GM19395 (cell line): ENCODE data around the gene PAX7.
"Not testable (repeated sequence)": the region's sequence is repeated elsewhere in the genome, so short reads cannot be mapped to it uniquely, and the experiment has no call there.

Experiments
- ATAC-seq: cut with Tn5 transposase; IDR thresholded peaks from one replicate; pipeline ENCODE4 v1.9.1; 2021; ENCODE audit warnings: mild to moderate bottlenecking, moderate library complexity; ENCODE audit not compliant: unreplicated experiment

PAX7 gene

DNA sequence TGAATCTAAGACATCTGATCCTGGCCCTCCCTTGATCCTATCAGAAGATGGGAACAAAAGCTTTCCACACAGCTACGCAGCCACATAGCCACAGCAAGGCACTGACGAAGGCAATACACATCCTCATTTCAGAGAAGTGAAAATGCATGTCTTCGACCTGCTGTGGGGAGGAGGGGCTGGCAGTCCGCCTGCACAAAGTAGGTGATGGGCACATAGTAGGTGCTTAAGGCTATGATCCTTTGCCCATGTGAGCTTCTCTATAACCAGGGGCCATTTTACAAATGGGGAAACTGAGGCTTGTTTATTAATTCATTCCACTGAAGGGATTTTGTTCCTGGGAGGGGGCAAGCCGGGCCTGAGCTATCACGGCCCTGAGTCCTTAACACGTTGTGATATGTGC lies 94.2 kb downstream of the PAX7 start:
- ATAC-seq: no peak

DNA sequence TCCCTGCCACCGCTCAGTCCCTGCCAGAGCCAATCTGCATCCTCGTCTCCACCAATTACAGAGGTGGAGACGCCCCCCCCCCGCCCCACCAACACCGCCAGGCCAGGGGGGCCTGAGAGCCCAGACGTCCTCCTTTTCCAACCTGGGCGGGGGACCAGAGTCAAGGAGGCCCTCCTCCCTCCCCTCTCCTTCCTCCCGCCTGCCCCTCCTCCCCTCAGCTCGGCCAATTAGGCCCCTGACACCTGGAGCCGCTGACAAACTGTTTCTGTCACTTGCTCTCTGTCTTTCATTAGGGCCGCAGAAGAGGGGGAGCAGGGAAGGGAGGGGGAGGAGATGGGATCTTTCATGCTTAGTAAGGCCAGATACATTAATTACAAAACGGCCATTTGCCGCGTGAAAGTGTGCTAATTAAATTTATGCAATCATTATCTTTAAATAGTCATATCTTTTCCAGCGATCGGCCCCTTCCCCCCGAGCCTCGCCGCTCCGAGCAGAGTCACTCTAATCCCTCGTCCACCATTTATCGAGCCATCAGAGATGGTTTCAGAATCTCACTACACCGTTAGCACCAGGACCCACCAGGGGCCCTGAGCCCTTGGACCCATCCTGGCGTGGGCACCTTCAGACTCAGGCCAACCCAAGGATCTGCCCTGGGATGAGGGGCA lies 94.7 kb downstream of the PAX7 start:
- ATAC-seq: no peak

DNA sequence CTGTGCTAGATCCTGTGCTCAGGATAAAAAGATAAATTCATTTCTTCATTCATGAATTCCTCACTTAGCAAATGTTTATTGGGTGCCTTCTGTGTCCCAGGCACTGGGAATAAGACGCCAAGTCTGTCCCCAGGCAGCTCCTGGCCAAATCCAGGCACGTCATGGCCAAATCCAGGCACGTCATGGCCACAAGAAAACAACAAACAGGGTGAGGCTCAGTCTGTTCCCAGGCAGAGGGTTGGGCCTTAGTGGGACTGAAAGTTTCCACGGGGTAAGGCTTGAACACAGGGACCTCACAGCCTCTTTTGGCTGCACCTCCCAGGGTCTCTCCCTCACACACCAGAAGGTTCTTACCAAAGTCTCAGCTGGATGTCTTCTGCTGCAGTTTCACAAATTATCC lies 95.7 kb downstream of the PAX7 start:
- no peak for ATAC-seq

DNA sequence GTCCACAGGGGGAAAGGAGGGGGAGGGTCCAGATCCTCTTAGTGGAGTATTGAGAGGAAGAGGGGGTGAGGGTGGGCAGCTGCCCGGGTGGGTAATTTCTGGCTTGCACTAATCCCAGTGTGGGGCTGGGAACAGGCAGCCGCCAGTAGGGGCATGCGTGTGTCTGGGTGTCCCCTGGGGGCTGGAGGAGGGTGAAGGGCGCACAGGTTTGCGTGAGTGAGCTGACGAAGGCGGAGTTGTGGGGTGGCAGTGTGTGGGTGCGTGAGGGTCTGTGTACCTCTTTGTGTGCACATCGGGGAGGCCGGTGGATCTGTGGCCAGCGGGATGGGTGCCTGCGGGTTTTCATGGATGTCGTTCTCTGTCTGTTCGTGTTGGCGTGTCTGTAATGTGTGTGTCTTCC lies 97.3 kb downstream of the PAX7 start:
- no peak for ATAC-seq

DNA sequence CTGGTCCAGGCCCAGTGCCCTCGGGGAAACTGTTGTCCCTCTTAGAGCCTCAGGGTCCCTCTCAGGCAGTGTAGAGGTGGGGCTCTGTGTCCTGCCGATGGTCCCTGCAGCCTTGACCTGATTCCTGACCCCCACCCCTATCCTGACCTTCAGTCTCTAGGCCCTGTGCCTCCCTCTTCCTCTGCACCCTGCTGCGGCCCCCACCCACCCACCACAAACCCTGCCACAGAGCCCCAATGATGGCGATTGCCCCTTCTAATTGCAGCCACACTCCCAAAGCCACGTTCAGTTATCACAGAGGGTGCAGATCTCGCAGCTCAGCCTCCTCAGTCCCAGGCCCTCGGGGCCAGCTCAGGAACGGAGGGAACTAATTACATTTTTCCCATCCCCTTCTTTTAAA lies 99.7 kb downstream of the PAX7 start:
- no peak for ATAC-seq

DNA sequence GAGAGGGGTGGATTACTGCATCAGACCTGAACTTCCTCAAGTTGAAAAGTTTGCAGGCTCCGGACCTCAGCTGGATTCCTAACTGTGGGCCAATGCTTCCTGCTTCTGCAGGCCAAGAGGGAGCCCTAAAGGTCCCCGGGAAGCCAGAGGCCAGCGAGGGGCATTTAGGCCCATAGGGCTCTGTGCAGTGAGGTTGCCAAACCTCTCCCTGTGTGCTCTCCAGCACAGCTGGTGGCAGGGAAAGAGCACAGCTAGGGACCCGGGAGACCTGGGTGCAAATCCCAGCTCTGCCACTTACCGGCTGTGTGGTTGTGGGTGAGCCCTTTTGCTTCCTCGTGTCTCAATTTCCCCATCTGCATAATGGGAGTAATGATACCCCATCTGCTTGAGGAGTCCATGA lies 100.5 kb downstream of the PAX7 start:
- ATAC-seq: no peak

DNA sequence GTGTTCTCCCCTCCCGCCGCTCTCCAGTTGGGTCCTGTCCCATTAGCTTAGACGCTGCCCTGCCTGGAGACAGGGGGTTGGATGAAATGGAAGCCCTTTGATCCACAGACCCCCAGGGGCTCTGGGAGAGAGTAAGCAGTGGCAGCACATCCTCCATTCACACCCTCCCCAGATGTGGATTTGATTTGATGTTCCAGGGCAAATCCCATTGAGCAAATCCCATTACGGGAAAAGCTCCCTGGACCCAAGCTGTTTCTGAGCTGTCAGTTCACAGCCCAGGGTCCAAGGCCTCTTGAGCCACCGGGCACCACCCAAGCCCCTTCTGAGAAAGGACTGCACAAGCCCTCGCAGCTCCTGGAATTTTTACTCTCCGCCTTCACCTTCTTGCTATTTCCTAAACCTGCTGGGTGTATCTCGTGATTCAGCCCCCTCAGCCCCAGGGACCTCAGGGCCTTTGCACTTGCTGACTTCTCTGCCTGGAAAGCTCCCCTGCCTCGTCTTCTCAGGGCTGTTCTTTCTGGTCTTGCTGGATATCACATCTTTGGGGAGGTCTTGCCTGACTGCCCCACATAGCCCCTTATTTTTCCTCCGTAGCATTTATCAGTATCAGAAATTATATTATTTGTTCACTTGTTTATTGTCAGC lies 101.1 kb downstream of the PAX7 start:
- no peak for ATAC-seq

DNA sequence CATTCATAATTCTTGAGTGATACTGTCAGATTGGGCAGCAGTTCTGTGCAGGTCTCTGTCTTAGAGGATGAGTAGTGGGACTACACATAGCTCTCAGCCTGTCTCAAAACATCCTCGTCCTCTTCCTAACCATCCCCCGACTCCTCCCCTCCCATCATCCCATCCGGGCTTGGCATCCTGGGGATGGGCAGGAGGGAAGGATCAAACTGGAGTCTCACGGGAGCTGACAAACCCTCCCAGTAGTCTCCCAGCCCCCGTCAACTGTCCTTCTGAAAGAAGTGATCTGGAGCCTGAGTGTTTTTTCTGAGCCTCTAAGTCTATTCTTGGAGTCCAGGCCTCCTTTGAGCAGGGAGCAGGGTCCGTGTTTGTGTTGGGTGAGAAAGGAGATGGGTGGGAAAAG lies 102.0 kb downstream of the PAX7 start:
- no peak for ATAC-seq

DNA sequence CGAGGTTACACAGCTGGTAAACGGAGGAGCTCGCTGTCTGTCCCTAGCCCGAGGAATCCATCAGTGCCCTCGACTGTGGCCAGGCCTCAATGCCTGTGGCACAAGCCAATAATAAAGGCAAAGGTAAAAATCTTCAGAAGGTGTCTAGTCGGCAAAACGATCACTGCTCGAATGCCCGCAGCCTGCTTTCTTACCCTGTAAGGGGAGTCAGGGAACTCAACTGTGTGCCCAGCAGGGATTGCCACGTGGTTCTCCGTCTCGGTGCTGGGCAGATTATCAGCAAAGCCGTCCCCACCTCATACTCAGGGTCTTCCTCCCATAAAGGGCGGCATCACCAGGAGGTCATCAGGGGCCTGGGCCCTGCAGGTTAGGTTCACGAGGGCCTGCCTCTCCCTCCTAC lies 103.4 kb downstream of the PAX7 start:
- no peak for ATAC-seq

DNA sequence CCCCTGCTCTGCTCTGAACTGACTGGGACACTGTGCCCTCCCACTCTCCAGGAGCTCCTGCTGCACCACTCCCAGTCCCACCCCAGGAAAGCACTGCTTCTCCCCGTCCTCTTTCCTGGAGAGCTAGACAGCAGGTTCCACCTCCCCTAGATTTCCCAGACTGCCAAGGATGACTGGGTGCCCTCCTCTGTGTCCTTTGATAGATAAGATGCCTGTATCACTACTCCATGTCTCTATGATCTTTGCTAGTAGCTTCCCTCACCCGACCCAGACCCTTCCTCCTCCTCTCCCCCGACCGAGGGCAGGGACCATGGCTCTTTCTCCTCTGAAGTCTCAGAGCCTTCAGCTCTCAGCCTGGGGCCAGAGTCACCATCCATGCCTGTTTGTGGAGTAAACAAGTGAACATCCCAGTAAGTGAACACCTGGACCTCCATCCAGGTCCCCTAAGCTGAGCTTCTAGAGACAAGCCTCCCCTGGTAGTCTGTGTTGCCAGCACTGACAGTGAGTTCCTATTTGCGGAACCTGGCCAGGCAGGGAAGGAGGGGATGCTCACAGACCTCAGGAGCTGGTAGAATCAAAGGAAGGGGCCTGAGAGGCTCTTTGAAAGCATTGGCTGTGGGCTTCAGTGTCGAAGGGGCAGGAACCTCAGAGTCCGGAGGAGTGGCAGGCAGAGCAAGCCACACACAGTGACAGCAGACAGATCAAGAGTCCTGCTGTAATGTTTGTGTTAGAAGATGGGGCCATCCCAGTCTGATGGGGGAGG lies 104.0 kb downstream of the PAX7 start:
- no peak for ATAC-seq

DNA sequence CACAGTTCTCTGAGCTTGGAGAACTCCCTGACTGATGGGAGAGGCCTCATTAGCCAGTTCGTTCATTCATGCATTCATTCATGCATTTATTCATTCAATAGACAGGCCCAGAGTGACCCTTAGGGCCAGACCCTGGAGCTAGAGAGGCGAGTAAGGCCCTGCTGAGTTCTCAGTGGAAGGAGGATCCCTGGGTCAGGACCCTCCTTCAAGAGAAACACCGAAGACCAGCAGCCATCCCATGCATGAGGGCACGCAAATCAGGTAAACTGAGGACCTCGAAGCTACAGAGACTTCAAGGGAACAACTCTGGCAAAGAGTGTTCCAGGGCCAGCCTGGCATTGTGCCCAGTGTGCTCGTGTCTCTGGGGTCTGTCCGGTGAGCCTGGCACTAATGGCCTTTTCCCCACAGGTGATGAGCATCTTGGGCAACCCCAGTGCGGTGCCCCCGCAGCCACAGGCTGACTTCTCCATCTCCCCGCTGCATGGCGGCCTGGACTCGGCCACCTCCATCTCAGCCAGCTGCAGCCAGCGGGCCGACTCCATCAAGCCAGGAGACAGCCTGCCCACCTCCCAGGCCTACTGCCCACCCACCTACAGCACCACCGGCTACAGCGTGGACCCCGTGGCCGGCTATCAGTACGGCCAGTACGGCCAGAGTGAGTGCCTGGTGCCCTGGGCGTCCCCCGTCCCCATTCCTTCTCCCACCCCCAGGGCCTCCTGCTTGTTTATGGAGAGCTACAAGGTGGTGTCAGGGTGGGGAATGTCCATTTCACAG lies 104.8 kb downstream of the PAX7 start:
- ATAC-seq: no peak

DNA sequence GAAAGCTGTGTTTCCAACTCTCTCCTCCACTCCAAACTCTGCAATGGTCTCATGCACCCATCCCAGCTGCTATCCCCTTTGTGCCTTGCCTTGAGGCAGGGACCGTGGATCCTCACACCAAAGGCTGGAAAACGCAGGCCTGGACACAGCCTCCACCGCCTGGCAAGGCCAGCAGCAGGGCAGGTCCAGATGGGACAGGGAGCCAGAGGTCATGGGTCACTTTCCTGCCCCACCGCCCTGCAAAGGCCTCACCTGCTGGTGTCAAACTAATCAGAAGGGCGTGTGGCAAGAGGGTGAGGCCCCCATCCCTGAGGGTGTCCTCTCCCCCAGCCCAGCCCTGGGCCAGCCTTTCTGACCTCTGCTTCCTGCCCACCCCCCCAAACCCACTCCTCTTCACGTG lies 106.3 kb downstream of the PAX7 start:
- ATAC-seq: no peak

DNA sequence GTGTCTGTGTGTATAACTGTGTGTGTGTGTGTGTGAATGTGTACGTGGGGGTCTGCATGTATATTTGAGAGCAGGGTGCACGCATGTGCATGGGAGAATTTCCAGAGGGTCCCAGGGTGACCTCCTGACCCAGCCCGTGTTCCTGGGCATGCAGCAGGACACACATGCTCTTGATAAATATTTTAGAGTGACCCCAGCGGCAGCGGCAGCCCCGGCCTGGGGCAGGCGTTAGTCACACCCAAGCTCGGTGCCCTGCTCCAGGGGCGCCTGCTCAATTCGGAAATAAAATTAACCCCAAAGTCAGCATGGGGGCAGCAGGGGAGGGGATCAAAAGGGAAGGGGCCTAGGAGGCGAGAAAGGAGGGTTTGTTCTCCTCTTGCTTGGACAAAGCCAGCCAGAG lies 107.5 kb downstream of the PAX7 start:
- ATAC-seq: no peak

DNA sequence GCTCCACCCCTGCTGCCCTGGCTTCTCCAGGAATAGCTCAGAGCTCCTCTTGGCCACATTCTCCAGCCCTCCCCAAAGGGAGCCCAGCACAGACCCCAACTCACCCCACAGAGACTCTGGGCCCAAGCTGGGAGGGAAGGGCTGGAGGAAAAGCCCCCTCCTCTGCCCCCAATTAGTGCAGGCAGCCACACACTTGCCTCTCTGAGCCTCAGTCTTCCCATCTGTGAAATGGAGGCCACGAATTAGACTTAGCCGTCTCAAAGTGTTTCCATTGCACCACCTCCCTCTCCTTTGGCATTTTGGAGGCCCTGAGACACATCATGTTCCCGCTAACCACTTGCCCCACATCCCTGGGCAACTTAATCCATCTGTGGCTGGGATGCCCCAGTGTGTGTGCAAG lies 108.0 kb downstream of the PAX7 start:
- ATAC-seq: no peak

DNA sequence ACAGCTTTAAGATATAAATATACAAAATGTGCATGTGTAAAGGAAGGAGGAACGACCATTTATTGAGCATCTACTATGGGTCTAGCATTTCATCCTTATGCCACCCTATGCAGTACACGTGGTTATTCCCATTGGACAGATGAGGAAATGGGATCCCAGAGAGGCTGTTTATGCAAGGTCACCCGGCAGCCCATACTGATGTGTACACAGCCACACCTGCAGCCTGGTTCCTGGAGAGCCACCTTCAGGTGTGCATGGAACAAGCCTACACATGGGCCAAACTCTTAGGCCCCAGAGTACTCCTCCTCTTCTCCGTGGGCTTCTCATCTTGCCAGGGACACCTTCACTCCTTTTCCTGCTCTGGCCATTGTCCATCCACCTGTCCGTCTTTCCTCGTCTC lies 108.8 kb downstream of the PAX7 start:
- no peak for ATAC-seq

DNA sequence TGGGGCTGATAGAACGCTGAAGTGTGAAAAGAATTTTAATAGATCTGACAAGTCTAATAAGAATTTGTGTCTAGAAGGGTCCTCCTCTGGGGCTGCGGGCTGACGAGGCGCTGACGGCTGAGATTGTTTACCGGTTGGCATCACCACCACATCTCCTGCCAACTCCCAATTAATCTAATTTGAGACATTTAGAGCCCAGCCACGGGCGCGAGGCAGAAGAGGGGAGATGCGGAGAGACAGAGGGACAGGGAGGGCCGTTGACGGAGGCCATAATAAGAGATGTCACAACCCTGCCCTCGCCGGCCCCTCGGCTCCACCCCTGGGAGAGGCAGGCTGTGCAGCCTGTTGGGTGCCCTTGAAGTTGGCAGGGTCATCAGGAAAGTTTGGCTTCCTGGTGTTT lies 109.3 kb downstream of the PAX7 start:
- no peak for ATAC-seq

DNA sequence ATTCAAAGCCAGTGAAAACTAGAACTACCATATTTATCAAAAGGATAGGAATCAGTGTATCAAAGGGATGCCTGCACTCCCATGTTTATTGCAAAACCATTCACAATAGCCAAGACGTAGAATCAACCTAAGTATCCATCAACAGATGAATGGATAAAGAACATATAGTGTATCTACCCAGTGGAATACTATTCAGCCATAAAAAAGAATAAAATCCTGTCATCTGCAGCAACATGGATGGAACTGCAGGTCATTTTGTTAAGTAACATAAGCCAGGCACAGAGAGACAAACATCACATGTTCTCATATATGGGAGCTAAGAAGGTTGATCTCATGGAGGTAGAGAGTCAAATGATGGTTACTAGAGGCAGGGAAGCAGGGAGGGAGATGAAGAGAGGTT lies 110.0 kb downstream of the PAX7 start:
- no peak for ATAC-seq

DNA sequence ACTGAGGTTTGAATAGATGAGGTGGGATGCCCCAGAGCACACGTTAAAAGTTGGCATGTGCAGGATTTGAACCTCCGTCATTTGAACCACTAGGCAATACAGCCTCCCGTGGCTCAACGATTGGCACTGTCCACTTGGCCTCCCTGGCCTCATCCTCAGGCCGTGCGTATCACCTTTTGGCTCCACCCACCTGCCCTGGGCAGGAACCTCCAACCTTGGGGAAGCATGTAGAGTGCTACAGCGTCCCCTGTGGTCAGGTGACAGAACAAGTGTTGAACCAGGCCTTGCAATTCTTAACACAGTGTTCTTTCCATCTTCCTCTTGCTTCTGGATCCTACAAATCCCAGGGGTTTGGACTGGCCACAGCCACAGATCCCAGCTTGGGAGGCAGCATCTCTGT lies 112.6 kb downstream of the PAX7 start:
- no peak for ATAC-seq

DNA sequence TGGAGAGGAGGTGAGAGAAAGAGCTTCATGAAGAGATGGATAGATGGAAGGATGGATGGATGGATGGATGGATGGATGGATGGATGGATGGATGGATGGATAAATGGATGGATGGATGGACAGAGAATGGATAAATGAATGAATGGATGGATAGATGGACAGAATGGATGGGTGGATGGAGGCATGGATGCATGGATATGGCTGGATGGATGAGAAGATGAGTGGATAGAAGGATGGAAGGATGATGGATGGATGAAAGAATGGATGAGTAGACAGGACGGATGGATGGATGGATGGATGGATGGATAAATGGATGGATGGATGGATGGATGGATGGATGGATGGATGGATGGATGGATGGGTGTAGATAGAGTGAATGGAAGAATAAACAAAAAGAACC lies 113.7 kb downstream of the PAX7 start:
- not testable (repeated sequence) for ATAC-seq

DNA sequence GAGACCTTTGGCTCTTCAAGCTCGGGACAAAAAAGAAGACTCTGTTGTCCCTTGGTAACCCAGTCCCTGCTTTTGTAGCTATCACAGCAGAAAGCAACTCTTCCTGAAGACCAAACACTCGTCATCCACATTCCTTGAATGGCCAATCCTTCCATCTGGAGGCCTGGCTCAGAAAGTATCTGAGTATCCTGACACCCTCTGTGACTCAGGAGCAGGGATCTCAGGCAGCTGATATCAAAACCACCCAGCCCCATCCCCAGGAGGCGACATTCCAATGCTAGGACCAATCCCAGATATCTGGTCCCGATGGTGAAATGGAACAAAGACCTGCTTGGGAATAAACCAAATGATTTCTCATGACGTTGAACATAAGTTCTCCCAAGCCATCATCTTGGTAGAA lies 116.3 kb downstream of the PAX7 start:
- ATAC-seq: no peak

DNA sequence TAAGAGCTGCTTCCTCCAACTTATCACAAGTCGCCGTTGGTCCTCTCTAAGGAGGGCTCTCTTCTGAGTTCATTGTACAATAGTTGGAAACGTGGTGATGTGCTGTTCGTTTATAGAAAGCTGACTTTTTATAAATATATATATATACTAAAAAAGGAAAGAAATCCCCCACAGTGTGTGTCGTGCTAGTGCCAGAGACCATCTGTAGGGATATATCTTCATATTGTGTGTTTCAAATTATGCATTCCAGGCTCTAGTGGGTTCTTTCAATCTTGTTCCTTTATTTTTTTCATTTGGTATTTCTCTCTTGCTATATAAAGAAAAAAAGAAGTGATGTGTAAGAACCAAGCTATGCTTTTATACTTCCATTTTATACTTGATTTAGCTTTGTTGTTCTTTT lies 117.0 kb downstream of the PAX7 start:
- ATAC-seq: no peak

DNA sequence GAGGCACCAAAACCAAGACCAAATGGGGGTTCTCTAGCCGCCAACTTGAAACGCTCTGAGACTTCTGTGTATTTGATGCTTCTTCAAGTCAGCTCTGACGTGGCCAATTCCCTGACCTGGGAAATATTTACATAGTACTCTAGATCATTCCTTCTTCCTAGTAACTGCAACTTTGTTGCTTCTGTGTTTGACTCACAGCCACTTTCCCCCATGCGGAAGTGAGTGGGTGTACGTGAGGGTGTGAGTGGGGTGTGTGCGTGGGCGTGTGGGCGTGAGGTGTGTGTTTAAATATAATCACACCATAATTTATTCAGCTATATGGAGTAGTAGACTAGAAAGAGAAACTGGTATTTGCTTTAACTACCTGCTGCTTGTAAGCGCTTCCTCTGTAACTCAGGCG lies 117.8 kb downstream of the PAX7 start:
- ATAC-seq: no peak
